Neural progenitor cell (in vitro differentiated cells): ENCODE results near the gene ERBB4. TPM values are rescaled to one million over a fixed set of nuclear protein-coding genes. Genes with fewer than 3 reads are reported as not detected.

Experiments
- DNase-seq: peaks from one replicate; pipeline ENCODE4 v3.0.0-alpha.2; 2016; ENCODE audit warnings: low spot score
- H2AFZ ChIP-seq: fragments of 200-600 bp; sonication (generic); replicated peaks from 2 replicates; pipeline ENCODE4 v1.6.1; 2016; ENCODE audit warnings: antibody characterized with exemption
- H3F3A ChIP-seq: fragments of 200-600 bp; sonication (generic); 2 replicates; pipeline ENCODE4 v1.6.1; 2016; ENCODE audit warnings: antibody characterized with exemption, low read depth
- H3K27ac ChIP-seq: fragments of 200-600 bp; sonication (generic); 2 replicates; pipeline ENCODE4 v1.5.1; 2016; ENCODE audit warnings: mild to moderate bottlenecking
- H3K27me3 ChIP-seq: fragments of 200-600 bp; sonication (generic); 2 replicates; pipeline ENCODE4 v1.6.1; 2016; ENCODE audit warnings: mild to moderate bottlenecking, moderate library complexity
- H3K36me3 ChIP-seq: fragments of 200-600 bp; sonication (generic); 2 replicates; pipeline ENCODE4 v1.5.1; 2016
- H3K4me1 ChIP-seq: fragments of 200-600 bp; sonication (generic); 2 replicates; pipeline ENCODE4 v1.6.1; 2016; ENCODE audit warnings: mixed run types
- H3K4me2 ChIP-seq: fragments of 200-600 bp; sonication (generic); 2 replicates; pipeline ENCODE4 v1.6.1; 2016
- H3K4me3 ChIP-seq: fragments of 200-600 bp; sonication (generic); 2 replicates; pipeline ENCODE4 v1.5.1; 2016
- H3K79me2 ChIP-seq: fragments of 200-600 bp; sonication (generic); 2 replicates; pipeline ENCODE4 v1.6.1; 2016; ENCODE audit warnings: low read depth
- H3K9ac ChIP-seq: fragments of 200-600 bp; sonication (generic); 2 replicates; pipeline ENCODE4 v1.6.1; 2016
- H3K9me3 ChIP-seq: fragments of 200-600 bp; sonication (generic); 2 replicates; pipeline ENCODE4 v1.5.1; 2016; ENCODE audit warnings: low read depth
- H4K20me1 ChIP-seq: fragments of 200-600 bp; sonication (generic); 2 replicates; pipeline ENCODE4 v1.6.1; 2016; ENCODE audit warnings: low read depth
- H3K27ac Mint-ChIP-seq: 3 replicates; pipeline ENCODE4 v1.8.0; 2021; ENCODE audit warnings: mixed read lengths
- H3K27me3 Mint-ChIP-seq: 2 replicates; pipeline ENCODE4 v1.8.0; 2022; ENCODE audit warnings: low read depth, mild to moderate bottlenecking, inconsistent platforms, moderate library complexity, mixed read lengths; ENCODE audit not compliant: insufficient read depth
- H3K36me3 Mint-ChIP-seq: 3 replicates; pipeline ENCODE4 v1.8.0; 2021; ENCODE audit warnings: mixed read lengths
- H3K4me1 Mint-ChIP-seq: 3 replicates; pipeline ENCODE4 v1.8.0; 2021; ENCODE audit warnings: mixed read lengths
- H3K4me3 Mint-ChIP-seq: 3 replicates; pipeline ENCODE4 v1.8.0; 2021; ENCODE audit warnings: mild to moderate bottlenecking, moderate library complexity, mixed read lengths
- H3K9me3 Mint-ChIP-seq: 3 replicates; pipeline ENCODE4 v1.8.0; 2020; ENCODE audit warnings: mixed read lengths
- EZH2 ChIP-seq: fragments of 200-600 bp; sonication (generic); IDR thresholded peaks from 2 replicates; pipeline ENCODE4 v1.6.1; 2017; ENCODE audit warnings: antibody characterized with exemption, mild to moderate bottlenecking, moderate library complexity
- EZH2phosphoT487 ChIP-seq: fragments of 200-600 bp; sonication (generic); IDR thresholded peaks from 2 replicates; pipeline ENCODE4 v1.6.1; 2017; ENCODE audit warnings: antibody characterized with exemption
- total RNA-seq: library from RNA; depleted of rRNA; stranded (reverse); fragments of >200 nt; gene quantifications from 2 replicates; pipeline ENCODE4 v1.2.3, GENCODE V29; 2015; ENCODE audit warnings: low replicate concordance
- TF ChIP-seq, protein P1 (sequence below): fragments of 200-600 bp; sonication (generic); IDR thresholded peaks from 2 replicates; pipeline ENCODE4 v1.5.1; 2017; ENCODE audit warnings: antibody characterized with exemption, mild to moderate bottlenecking

Gene ERBB4
- total RNA-seq, 1 donor from 2014 or later = 1.5 TPM

DNA sequence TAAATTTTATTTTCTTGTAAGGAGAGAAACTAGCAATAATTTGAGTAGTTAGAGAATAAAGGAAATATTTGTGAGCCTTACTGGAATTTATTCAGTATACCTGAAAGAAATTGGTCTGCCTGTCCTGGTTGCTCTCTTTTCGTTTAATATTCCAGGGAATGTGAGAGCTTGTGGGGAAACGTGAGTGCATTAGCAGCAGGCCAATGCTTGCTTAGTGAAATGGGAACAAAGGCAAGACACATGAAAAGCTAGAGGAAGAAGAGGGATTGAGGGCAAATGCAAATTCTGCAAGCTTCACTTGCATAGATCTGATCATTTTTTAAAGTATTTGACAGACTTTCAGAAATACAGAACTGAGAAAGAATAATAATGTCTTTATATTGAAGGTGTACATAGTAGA is 111.0 kb downstream of the ERBB4 start:
- H3K9me3 ChIP-seq = peaks cover 4% of the 10 kb centered on the region
- Mint-ChIP-seq H3K36me3 (peaks cover 14% of the 10 kb centered on the region), H3K27ac (peak overlapping the region; percentile 91), H3K9me3 (peaks cover 17% of the 10 kb centered on the region), H3K4me1 (peaks cover 49% of the 10 kb centered on the region), H3K4me3 (peak overlapping the region; percentile 6), H3K27me3 (peaks cover 2% of the 10 kb centered on the region)
- no peaks in the 10 kb centered on the region for H3K27me3 ChIP-seq
- H3F3A ChIP-seq = peaks cover 8% of the 10 kb centered on the region
- peaks cover 3% of the 10 kb centered on the region for H4K20me1 ChIP-seq
- peak; percentile 15 for DNase-seq
- no peaks in the 10 kb centered on the region for H3K79me2 ChIP-seq
- H3K27ac ChIP-seq = no peak overlapping the region
- no peak for TF ChIP-seq EZH2
- no peak for TF ChIP-seq EZH2phosphoT487
- TF ChIP-seq, protein P1, sequence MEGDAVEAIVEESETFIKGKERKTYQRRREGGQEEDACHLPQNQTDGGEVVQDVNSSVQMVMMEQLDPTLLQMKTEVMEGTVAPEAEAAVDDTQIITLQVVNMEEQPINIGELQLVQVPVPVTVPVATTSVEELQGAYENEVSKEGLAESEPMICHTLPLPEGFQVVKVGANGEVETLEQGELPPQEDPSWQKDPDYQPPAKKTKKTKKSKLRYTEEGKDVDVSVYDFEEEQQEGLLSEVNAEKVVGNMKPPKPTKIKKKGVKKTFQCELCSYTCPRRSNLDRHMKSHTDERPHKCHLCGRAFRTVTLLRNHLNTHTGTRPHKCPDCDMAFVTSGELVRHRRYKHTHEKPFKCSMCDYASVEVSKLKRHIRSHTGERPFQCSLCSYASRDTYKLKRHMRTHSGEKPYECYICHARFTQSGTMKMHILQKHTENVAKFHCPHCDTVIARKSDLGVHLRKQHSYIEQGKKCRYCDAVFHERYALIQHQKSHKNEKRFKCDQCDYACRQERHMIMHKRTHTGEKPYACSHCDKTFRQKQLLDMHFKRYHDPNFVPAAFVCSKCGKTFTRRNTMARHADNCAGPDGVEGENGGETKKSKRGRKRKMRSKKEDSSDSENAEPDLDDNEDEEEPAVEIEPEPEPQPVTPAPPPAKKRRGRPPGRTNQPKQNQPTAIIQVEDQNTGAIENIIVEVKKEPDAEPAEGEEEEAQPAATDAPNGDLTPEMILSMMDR = no peak
- H3K36me3 ChIP-seq = no peaks in the 10 kb centered on the region
- peaks cover 24% of the 10 kb centered on the region for H3K4me1 ChIP-seq
- H3K4me3 ChIP-seq = no peak overlapping the region
- H3K9ac ChIP-seq = no peak overlapping the region
- no peak overlapping the region for H3K4me2 ChIP-seq
- no peak overlapping the region for H2AFZ ChIP-seq

DNA sequence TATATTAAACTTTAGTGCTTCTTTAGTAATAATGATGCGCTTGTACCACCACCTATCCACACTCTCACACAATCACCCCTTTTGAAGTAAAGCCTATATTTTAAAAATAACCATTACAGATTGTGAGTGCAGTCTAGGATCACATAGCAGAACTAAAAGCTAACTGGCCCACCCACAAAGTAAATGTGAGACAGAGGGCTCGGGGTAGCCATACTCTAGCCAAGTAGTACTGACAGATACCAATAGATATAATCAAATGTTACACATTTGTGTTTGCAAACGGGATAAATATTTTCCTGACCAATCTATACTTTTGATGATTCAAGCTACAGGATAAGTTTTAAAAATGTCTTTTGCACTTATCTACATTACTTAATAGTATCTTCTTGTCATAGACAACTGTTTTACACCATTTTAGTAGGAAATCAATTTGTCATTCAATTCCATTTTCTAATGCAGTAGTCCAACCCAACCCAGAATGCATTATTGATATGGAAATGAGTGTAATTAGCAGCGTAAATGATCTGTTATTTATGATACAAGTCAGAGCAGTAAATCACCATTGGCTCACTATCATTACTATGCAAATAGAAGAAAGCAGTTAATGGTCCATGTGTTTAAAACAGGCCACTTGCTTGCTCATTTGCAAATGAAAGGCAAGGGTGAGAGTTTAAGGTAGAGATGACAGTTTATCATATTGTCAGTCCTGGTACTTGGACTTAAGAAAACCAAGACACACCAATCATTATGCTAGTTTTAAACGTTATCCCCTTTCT is 111.8 kb downstream of the ERBB4 start:
- Histone ChIP-seq H3K27me3 (no peaks in the 10 kb centered on the region), H3K4me1 (peaks cover 24% of the 10 kb centered on the region), H3F3A (peaks cover 8% of the 10 kb centered on the region), H3K9ac (no peak overlapping the region), H3K4me2 (no peak overlapping the region), H3K4me3 (no peak overlapping the region), H4K20me1 (peaks cover 3% of the 10 kb centered on the region), H3K27ac (no peak overlapping the region), H3K9me3 (peaks cover 4% of the 10 kb centered on the region), H3K36me3 (no peaks in the 10 kb centered on the region), H3K79me2 (no peaks in the 10 kb centered on the region), H2AFZ (no peak overlapping the region)
- Mint-ChIP-seq H3K4me1 (peaks cover 49% of the 10 kb centered on the region), H3K27me3 (peaks cover 2% of the 10 kb centered on the region), H3K36me3 (peaks cover 14% of the 10 kb centered on the region), H3K27ac (no peak overlapping the region), H3K9me3 (peaks cover 17% of the 10 kb centered on the region), H3K4me3 (no peak overlapping the region)
- TF ChIP-seq EZH2phosphoT487 (no peak), EZH2 (no peak)
- DNase-seq = no peak

DNA sequence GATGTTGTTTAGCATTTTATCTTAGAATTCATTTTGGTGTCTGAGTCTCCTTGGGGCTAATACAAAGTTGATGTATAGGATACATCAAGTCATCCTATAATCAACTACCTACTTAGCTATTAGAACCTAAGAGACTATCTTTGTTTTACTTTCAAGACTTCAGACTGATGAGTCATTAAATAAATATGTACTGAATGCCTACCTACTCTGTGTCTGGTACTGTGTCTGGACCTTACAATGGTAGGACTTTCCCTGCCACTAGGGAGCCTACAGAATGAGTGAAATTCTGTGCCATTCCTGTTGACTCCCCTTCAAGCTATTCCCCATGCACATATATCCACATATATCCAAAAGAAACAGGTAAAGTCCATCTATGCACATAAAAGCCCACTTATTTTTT is 114.5 kb downstream of the ERBB4 start:
- peaks cover 4% of the 10 kb centered on the region for H3K9me3 ChIP-seq
- no peaks in the 10 kb centered on the region for H3K27me3 Mint-ChIP-seq
- H3K27ac ChIP-seq = no peak overlapping the region
- H3K4me3 Mint-ChIP-seq = no peak overlapping the region
- H3K36me3 ChIP-seq = no peaks in the 10 kb centered on the region
- no peak for TF ChIP-seq EZH2phosphoT487
- no peak for TF ChIP-seq EZH2
- TF ChIP-seq, protein P1 = no peak
- no peak for DNase-seq
- H3K27me3 ChIP-seq = no peaks in the 10 kb centered on the region
- peaks cover 19% of the 10 kb centered on the region for H3K4me1 ChIP-seq
- no peak overlapping the region for H2AFZ ChIP-seq
- H3K9ac ChIP-seq = no peak overlapping the region
- H3K36me3 Mint-ChIP-seq = peaks cover 19% of the 10 kb centered on the region
- no peak overlapping the region for H3K4me3 ChIP-seq
- peaks cover 18% of the 10 kb centered on the region for H3K9me3 Mint-ChIP-seq
- peaks cover 27% of the 10 kb centered on the region for H3K4me1 Mint-ChIP-seq
- H3K27ac Mint-ChIP-seq = no peak overlapping the region
- peaks cover 8% of the 10 kb centered on the region for H3F3A ChIP-seq
- peaks cover 3% of the 10 kb centered on the region for H4K20me1 ChIP-seq
- no peaks in the 10 kb centered on the region for H3K79me2 ChIP-seq
- no peak overlapping the region for H3K4me2 ChIP-seq

DNA sequence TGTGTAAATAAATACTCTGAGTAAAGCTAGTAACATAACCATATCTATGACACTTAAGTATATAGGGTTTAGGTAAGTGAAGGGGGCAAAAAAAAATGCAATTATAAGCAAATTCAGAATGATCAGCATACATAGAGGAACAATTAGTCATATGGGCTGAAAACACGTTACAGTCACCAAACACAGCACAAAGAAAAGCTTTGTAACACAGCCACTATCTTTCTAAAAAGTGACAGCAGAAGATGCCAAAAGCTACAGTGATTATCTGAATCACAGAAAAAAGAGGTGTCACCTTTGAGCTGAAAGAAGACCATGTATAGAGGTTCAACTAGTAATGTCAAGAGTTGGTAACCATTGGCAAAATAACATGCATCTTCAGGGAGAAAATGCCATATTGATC is 115.5 kb downstream of the ERBB4 start:
- Mint-ChIP-seq H3K4me1 (peaks cover 17% of the 10 kb centered on the region), H3K27me3 (no peaks in the 10 kb centered on the region), H3K27ac (no peak overlapping the region), H3K9me3 (peaks cover 20% of the 10 kb centered on the region), H3K4me3 (no peak overlapping the region), H3K36me3 (peaks cover 21% of the 10 kb centered on the region)
- no peak overlapping the region for H3K27ac ChIP-seq
- H3K4me1 ChIP-seq = peaks cover 10% of the 10 kb centered on the region
- H3K79me2 ChIP-seq = no peaks in the 10 kb centered on the region
- no peaks in the 10 kb centered on the region for H3F3A ChIP-seq
- no peaks in the 10 kb centered on the region for H3K36me3 ChIP-seq
- H3K27me3 ChIP-seq = no peaks in the 10 kb centered on the region
- peaks cover 4% of the 10 kb centered on the region for H3K9me3 ChIP-seq
- H3K9ac ChIP-seq = no peak overlapping the region
- TF ChIP-seq EZH2 (no peak), EZH2phosphoT487 (no peak)
- TF ChIP-seq, protein P1 = no peak
- no peak for DNase-seq
- no peak overlapping the region for H3K4me2 ChIP-seq
- H4K20me1 ChIP-seq = no peaks in the 10 kb centered on the region
- H3K4me3 ChIP-seq = no peak overlapping the region
- no peak overlapping the region for H2AFZ ChIP-seq
